PC-3 (cell line): ENCODE results near the gene ABCG1.

Source experiments
- EZH2phosphoT487 ChIP-seq: fragments of 300-600 bp; sonication (generic); IDR thresholded peaks from 2 replicates; pipeline ENCODE4 v1.6.1; 2018; ENCODE audit warnings: mild to moderate bottlenecking, antibody characterized with exemption, low read length, borderline replicate concordance
- TF ChIP-seq, protein P1 (sequence below): fragments of 300-600 bp; sonication (generic); conservative IDR thresholded peaks from 2 replicates; pipeline ENCODE4 v1.5.1; 2017; ENCODE audit warnings: antibody characterized with exemption, low read depth, mild to moderate bottlenecking, low read length

DNA sequence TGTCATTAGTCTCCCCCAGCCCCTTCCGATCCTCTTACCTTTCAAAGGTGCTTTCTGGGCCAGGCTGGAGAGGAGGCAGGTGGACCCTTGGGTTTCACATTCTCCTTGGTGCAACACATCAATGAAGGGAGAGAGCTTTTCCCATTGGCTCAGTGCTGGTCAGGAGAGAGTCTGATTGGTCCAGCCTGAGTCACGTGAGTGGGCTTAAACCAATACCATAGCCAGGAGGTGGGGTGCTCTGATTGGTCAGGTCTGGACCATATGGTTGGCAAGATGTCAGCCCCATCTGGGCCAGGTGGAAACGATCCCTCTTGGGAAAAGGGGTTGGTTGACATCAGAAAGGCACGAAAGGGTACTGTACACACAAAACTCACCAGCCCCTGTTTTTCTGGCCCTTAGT, 44.8 kb upstream of the ABCG1 start:
- TF ChIP-seq, protein P1, sequence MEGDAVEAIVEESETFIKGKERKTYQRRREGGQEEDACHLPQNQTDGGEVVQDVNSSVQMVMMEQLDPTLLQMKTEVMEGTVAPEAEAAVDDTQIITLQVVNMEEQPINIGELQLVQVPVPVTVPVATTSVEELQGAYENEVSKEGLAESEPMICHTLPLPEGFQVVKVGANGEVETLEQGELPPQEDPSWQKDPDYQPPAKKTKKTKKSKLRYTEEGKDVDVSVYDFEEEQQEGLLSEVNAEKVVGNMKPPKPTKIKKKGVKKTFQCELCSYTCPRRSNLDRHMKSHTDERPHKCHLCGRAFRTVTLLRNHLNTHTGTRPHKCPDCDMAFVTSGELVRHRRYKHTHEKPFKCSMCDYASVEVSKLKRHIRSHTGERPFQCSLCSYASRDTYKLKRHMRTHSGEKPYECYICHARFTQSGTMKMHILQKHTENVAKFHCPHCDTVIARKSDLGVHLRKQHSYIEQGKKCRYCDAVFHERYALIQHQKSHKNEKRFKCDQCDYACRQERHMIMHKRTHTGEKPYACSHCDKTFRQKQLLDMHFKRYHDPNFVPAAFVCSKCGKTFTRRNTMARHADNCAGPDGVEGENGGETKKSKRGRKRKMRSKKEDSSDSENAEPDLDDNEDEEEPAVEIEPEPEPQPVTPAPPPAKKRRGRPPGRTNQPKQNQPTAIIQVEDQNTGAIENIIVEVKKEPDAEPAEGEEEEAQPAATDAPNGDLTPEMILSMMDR, result no peak
- no peak for TF ChIP-seq EZH2phosphoT487
